Ureter (tissue), 1 donor: ENCODE measurements around the gene NSUN4. TPM values are rescaled to one million over a fixed set of nuclear protein-coding genes. Genes with fewer than 3 reads are reported as not detected.
"Not testable (repeated sequence)": the region's sequence is repeated elsewhere in the genome, so short reads cannot be mapped to it uniquely, and the experiment has no call there.

Experiments
- DNase-seq: peaks from one replicate; pipeline ENCODE4 v3.0.0-alpha.2; 2020; ENCODE audit warnings: low spot score
- total RNA-seq: library from RNA; stranded (reverse); gene quantifications from one replicate; pipeline ENCODE4 v1.2.4, GENCODE V29; 2023
- donor health status: DM: yes; HTN: yes; CAD: no.

NSUN4 gene
- total RNA-seq: 45.0 TPM

- peak; percentile 94 for DNase-seq
These were observed at the start of gene NSUN4 for GRCh38 chr1:46340404-46341221. NSUN4 (plus strand) TSS chr1:46340807; CDS start chr1:46340827, 20 bp downstream.

GRCh38 chr1:46295306-46295705, 45.3 kb upstream of the NSUN4 start:
- no peak for DNase-seq

GRCh38 chr1:46298387-46298786, 42.2 kb upstream of the NSUN4 start:
- no peak for DNase-seq

- DNase-seq: no peak
These were observed 39.8 kb upstream of the NSUN4 start for GRCh38 chr1:46300673-46301405.

GRCh38 chr1:46301406-46301807, 39.2 kb upstream of the NSUN4 start:
- peak; percentile 51 for DNase-seq

GRCh38 chr1:46301808-46302640, 38.6 kb upstream of the NSUN4 start:
- peak; percentile 56 for DNase-seq

- DNase-seq: peak; percentile 51
These were observed 38.0 kb upstream of the NSUN4 start for GRCh38 chr1:46302641-46303037.

- peak; percentile 95 for DNase-seq
These were observed 37.4 kb upstream of the NSUN4 start, which contains the start of the genes LRRC41 and UQCRH for GRCh38 chr1:46303038-46303871. LRRC41 (minus strand) TSS chr1:46303616; CDS start chr1:46303322, 294 bp downstream. UQCRH (plus strand) TSS chr1:46303698; CDS start chr1:46303767, 69 bp downstream.

GRCh38 chr1:46303872-46304326, 36.7 kb upstream of the NSUN4 start:
- DNase-seq: no peak

GRCh38 chr1:46306159-46306530, 34.5 kb upstream of the NSUN4 start:
- DNase-seq: no peak

- DNase-seq: no peak
These were observed 31.0 kb upstream of the NSUN4 start for GRCh38 chr1:46309401-46310159.

GRCh38 chr1:46310321-46310720, 30.3 kb upstream of the NSUN4 start:
- DNase-seq: no peak

- no peak for DNase-seq
These were observed 24.8 kb upstream of the NSUN4 start for GRCh38 chr1:46315669-46316403.

- DNase-seq: no peak
These were observed 23.3 kb upstream of the NSUN4 start for GRCh38 chr1:46317323-46317722.

GRCh38 chr1:46319301-46319700, 21.3 kb upstream of the NSUN4 start:
- not testable (repeated sequence) for DNase-seq

- not testable (repeated sequence) for DNase-seq
These were observed 20.4 kb upstream of the NSUN4 start for GRCh38 chr1:46319960-46320914.

- not testable (repeated sequence) for DNase-seq
These were observed 18.4 kb upstream of the NSUN4 start for GRCh38 chr1:46322191-46322590.
